ENCODE data around the gene STEAP1B. TPM values are rescaled to one million over a fixed set of nuclear protein-coding genes. Genes with fewer than 3 reads are reported as not detected.

STEAP1B gene
- total and polyA plus RNA-seq, 4 donors = 0.36 to 5.1 (median 2.8) TPM; not detected in 1

GRCh38 chr7:22373911-22374310 lies 126.1 kb downstream of the STEAP1B start:
- Histone ChIP-seq H3K27ac (ENCODE audit: low read depth in 1 of 2, low read length in 2 of 2) (no peak overlapping the region), H3K4me1 (ENCODE audit: control insufficient read depth in 1 of 2, insufficient read depth in 2 of 2, low read length in 2 of 2) (no peaks in the 10 kb centered on the region), H3K4me3 (ENCODE audit: low read length in 2 of 2) (no peak overlapping the region), H3K36me3 (ENCODE audit: control insufficient read depth in 1 of 2, insufficient read depth in 2 of 2, low read length in 1 of 2) (no peaks in the 10 kb centered on the region), H3K9me3 (ENCODE audit: control insufficient read depth, low read length) (no peaks in the 10 kb centered on the region), H3K27me3 (ENCODE audit: control insufficient read depth in 1 of 2, insufficient read depth in 2 of 2, low read length in 1 of 2) (no peaks in the 10 kb centered on the region)
- 92% methylated on average over 2 of the region's 2 CpGs for WGBS, 2 donors
- ATAC-seq (ENCODE audit: low FRiP score) (no peak), DNase-seq (no peak)
- intact Hi-C loops (cut with DNase I) = no loop called here

- Histone ChIP-seq H3K27me3 (ENCODE audit: control insufficient read depth in 1 of 2, insufficient read depth in 2 of 2, low read length in 1 of 2) (no peaks in the 10 kb centered on the region), H3K27ac (ENCODE audit: low read depth in 1 of 2, low read length in 2 of 2) (no peak overlapping the region), H3K9me3 (ENCODE audit: control insufficient read depth, low read length) (no peaks in the 10 kb centered on the region), H3K36me3 (ENCODE audit: control insufficient read depth in 1 of 2, insufficient read depth in 2 of 2, low read length in 1 of 2) (no peaks in the 10 kb centered on the region), H3K4me3 (ENCODE audit: low read length in 2 of 2) (no peak overlapping the region), H3K4me1 (ENCODE audit: control insufficient read depth in 1 of 2, insufficient read depth in 2 of 2, low read length in 2 of 2) (no peaks in the 10 kb centered on the region)
- intact Hi-C loops (cut with DNase I) = no loop called here
- ATAC-seq (ENCODE audit: low FRiP score) (no peak), DNase-seq (no peak)
- WGBS, 2 donors = 69 to 72% methylated on average over 3 of the region's 3 CpGs
Measured at GRCh38 chr7:22373388-22373787, 126.6 kb downstream of the STEAP1B start.

- no peak overlapping the region for H3K4me3 ChIP-seq (ENCODE audit: low read length in 2 of 2)
- no peaks in the 10 kb centered on the region for H3K9me3 ChIP-seq (ENCODE audit: control insufficient read depth, low read length)
- 84 to 85% methylated on average over 6 of the region's 6 CpGs for WGBS, 2 donors
- H3K27me3 ChIP-seq (ENCODE audit: control insufficient read depth in 1 of 2, insufficient read depth in 2 of 2, low read length in 1 of 2) = no peaks in the 10 kb centered on the region
- DNase-seq (no peak), ATAC-seq (ENCODE audit: low FRiP score) (no peak)
- H3K36me3 ChIP-seq (ENCODE audit: control insufficient read depth in 1 of 2, insufficient read depth in 2 of 2, low read length in 1 of 2) = no peaks in the 10 kb centered on the region
- no peaks in the 10 kb centered on the region for H3K4me1 ChIP-seq (ENCODE audit: control insufficient read depth in 1 of 2, insufficient read depth in 2 of 2, low read length in 2 of 2)
- no peak overlapping the region for H3K27ac ChIP-seq (ENCODE audit: low read depth in 1 of 2, low read length in 2 of 2)
- intact Hi-C loops (cut with DNase I) = no loop called here
Measured at GRCh38 chr7:22372863-22373262, 127.1 kb downstream of the STEAP1B start.

- intact Hi-C loops (cut with DNase I) = no loop called here
- DNase-seq (no peak), ATAC-seq (ENCODE audit: low FRiP score) (no peak)
- H3K4me1 ChIP-seq (ENCODE audit: control insufficient read depth in 1 of 2, insufficient read depth in 2 of 2, low read length in 2 of 2) = no peaks in the 10 kb centered on the region
- no peaks in the 10 kb centered on the region for H3K36me3 ChIP-seq (ENCODE audit: control insufficient read depth in 1 of 2, insufficient read depth in 2 of 2, low read length in 1 of 2)
- no peaks in the 10 kb centered on the region for H3K27me3 ChIP-seq (ENCODE audit: control insufficient read depth in 1 of 2, insufficient read depth in 2 of 2, low read length in 1 of 2)
- H3K9me3 ChIP-seq (ENCODE audit: control insufficient read depth, low read length) = no peaks in the 10 kb centered on the region
- H3K27ac ChIP-seq (ENCODE audit: low read depth in 1 of 2, low read length in 2 of 2) = no peak overlapping the region
- H3K4me3 ChIP-seq (ENCODE audit: low read length in 2 of 2) = no peak overlapping the region
Measured at GRCh38 chr7:22371878-22372277, 128.1 kb downstream of the STEAP1B start.

Other genes with a start within 250 kb of the STEAP1B start
- 10 to 100 TPM; 68.1 to 77.1 TPM for gene RAPGEF5, start 143.0 kb downstream of the STEAP1B start, total RNA-seq
- 10 to 100 TPM in 1 of 2 donors, 1 to 10 TPM in 1; 8.4 to 21.9 TPM for gene RAPGEF5, start 143.0 kb downstream of the STEAP1B start, polyA plus RNA-seq
- 100 to 1,000 TPM in 1 of 2 donors, 10 to 100 TPM in 1; 13.1 to 112 TPM for gene IL6, start 227.0 kb upstream of the STEAP1B start, total RNA-seq
- gene IL6, start 227.0 kb upstream of the STEAP1B start, polyA plus RNA-seq = 1 to 10 TPM; 6.9 to 8.9 TPM